Loucy (cell line): ENCODE data around the gene DNAAF8.
"Not testable (repeated sequence)": the region's sequence is repeated elsewhere in the genome, so short reads cannot be mapped to it uniquely, and the experiment has no call there.

ENCODE experiments used
- H2AFZ ChIP-seq: fragments of 200-600 bp; sonication (generic); 2 replicates; pipeline ENCODE4 v1.6.0; 2016; ENCODE audit warnings: antibody characterized with exemption, mild to moderate bottlenecking, low read length, moderate library complexity
- H3F3A ChIP-seq: fragments of 200-600 bp; 2 replicates; pipeline ENCODE4 v1.6.0; 2016; ENCODE audit warnings: antibody characterized with exemption, low read depth, mild to moderate bottlenecking
- H3K27me3 ChIP-seq: fragments of 200-600 bp; sonication (generic); 2 replicates; pipeline ENCODE4 v1.6.1; 2014; ENCODE audit warnings: low read length, mild to moderate bottlenecking; ENCODE audit not compliant: insufficient read depth, poor library complexity, severe bottlenecking
- H3K36me3 ChIP-seq: fragments of 200-600 bp; sonication (generic); 2 replicates; pipeline ENCODE4 v1.6.1; 2016; ENCODE audit warnings: low read length; ENCODE audit not compliant: insufficient read depth
- H3K4me1 ChIP-seq: fragments of 200-600 bp; sonication (generic); 2 replicates; pipeline ENCODE4 v1.5.1; 2014; ENCODE audit warnings: low read length, mild to moderate bottlenecking; ENCODE audit not compliant: insufficient read depth, poor library complexity, severe bottlenecking
- H3K4me2 ChIP-seq: fragments of 200-600 bp; sonication (generic); 2 replicates; pipeline ENCODE4 v1.6.0; 2014; ENCODE audit warnings: antibody characterized with exemption, low read length, low read depth, mild to moderate bottlenecking; ENCODE audit not compliant: poor library complexity, severe bottlenecking
- H3K4me3 ChIP-seq: fragments of 200-600 bp; sonication (generic); 2 replicates; pipeline ENCODE4 v1.5.1; 2014; ENCODE audit warnings: low read length, mild to moderate bottlenecking, mixed read lengths; ENCODE audit not compliant: poor library complexity, severe bottlenecking
- H3K79me2 ChIP-seq: fragments of 200-600 bp; sonication (generic); 2 replicates; pipeline ENCODE4 v1.6.1; 2014; ENCODE audit warnings: low read length; ENCODE audit not compliant: insufficient read depth
- H3K9ac ChIP-seq: fragments of 200-600 bp; sonication (generic); 2 replicates; pipeline ENCODE4 v1.6.0; 2014; ENCODE audit warnings: mild to moderate bottlenecking, low read depth, low read length, moderate library complexity; ENCODE audit not compliant: poor library complexity, severe bottlenecking
- H3K9me2 ChIP-seq: fragments of 200-600 bp; sonication (generic); replicated peaks from 2 replicates; pipeline ENCODE4 v1.6.1; 2016; ENCODE audit warnings: low read depth, low read length, mixed read lengths
- H3K9me3 ChIP-seq: fragments of 200-600 bp; sonication (generic); 2 replicates; pipeline ENCODE4 v1.6.1; 2014; ENCODE audit warnings: mild to moderate bottlenecking, antibody characterized with exemption, low read length, low read depth; ENCODE audit not compliant: insufficient read depth
- H4K20me1 ChIP-seq: fragments of 200-600 bp; sonication (generic); 2 replicates; pipeline ENCODE4 v1.6.0; 2014; ENCODE audit warnings: antibody characterized with exemption, low read length, mild to moderate bottlenecking; ENCODE audit not compliant: insufficient read depth, poor library complexity, severe bottlenecking
- CTCF ChIP-seq: fragments of 200-600 bp; sonication (generic); conservative IDR thresholded peaks from 2 replicates; pipeline ENCODE4 v1.5.1; 2014; ENCODE audit warnings: mild to moderate bottlenecking, antibody characterized with exemption, low read length
- EZH2phosphoT487 ChIP-seq: fragments of 200-600 bp; IDR thresholded peaks from 2 replicates; pipeline ENCODE4 v1.6.1; 2018; ENCODE audit warnings: antibody characterized with exemption, mild to moderate bottlenecking, moderate library complexity, borderline replicate concordance

DNAAF8 gene

GRCh38 chr16:4783251-4783950, 49.1 kb downstream of the DNAAF8 start:
- Histone ChIP-seq H2AFZ (no peak overlapping the region), H3K27me3 (no peaks in the 10 kb centered on the region), H3K4me3 (no peak overlapping the region), H3K4me2 (no peak overlapping the region), H3K4me1 (no peaks in the 10 kb centered on the region), H3K9me3 (no peaks in the 10 kb centered on the region), H3K9me2 (no peaks in the 10 kb centered on the region), H4K20me1 (no peaks in the 10 kb centered on the region), H3K36me3 (no peaks in the 10 kb centered on the region), H3F3A (no peaks in the 10 kb centered on the region), H3K9ac (no peak overlapping the region), H3K79me2 (no peaks in the 10 kb centered on the region)
- TF ChIP-seq CTCF (no peak), EZH2phosphoT487 (no peak)

DNA sequence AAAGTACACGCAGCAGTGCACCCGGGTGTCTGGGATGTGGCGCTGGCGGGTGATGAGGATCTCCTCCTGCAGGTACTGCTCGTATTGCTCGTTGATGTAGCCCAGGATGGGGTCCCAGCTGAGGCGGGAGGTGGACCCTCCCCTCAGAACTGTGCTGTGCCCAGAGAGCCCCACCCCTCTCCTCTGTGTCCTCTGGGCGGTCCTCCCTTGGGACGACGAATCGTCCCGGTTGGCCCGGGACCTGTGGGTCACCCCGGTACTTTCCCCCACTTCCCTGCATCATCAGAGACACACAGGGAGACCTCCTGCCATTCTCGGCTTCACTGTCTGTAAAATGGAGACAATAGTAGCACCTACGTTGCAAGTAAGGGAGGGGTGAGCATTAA, 49.6 kb downstream of the DNAAF8 start:
- H3K4me1 ChIP-seq, result no peaks in the 10 kb centered on the region
- H3K4me2 ChIP-seq, result no peak overlapping the region
- H3K36me3 ChIP-seq, result no peaks in the 10 kb centered on the region
- no peaks in the 10 kb centered on the region for H4K20me1 ChIP-seq
- no peaks in the 10 kb centered on the region for H3K79me2 ChIP-seq
- no peak overlapping the region for H3K9ac ChIP-seq
- H3K9me3 ChIP-seq, result no peaks in the 10 kb centered on the region
- H3K9me2 ChIP-seq, result no peaks in the 10 kb centered on the region
- H3K4me3 ChIP-seq, result no peak overlapping the region
- TF ChIP-seq CTCF, result no peak
- no peak for TF ChIP-seq EZH2phosphoT487
- H3K27me3 ChIP-seq, result no peaks in the 10 kb centered on the region
- H2AFZ ChIP-seq, result no peak overlapping the region
- H3F3A ChIP-seq, result no peaks in the 10 kb centered on the region

GRCh38 chr16:4784444-4784987, 50.2 kb downstream of the DNAAF8 start:
- not testable (repeated sequence) for H3K4me2 ChIP-seq, H3K9me2 ChIP-seq

More at GRCh38 chr16:4784444-4784987, 50.2 kb downstream of the DNAAF8 start:
- H3K4me3 ChIP-seq, H3K36me3 ChIP-seq, H3K9me3 ChIP-seq, H2AFZ ChIP-seq, H3K79me2 ChIP-seq, H4K20me1 ChIP-seq, H3F3A ChIP-seq, H3K27me3 ChIP-seq, H3K4me1 ChIP-seq, H3K9ac ChIP-seq: not testable (repeated sequence)
